ENCODE results near the gene LRRK1. TPM values are rescaled to one million over a fixed set of nuclear protein-coding genes. Genes with fewer than 3 reads are reported as not detected.

The LRRK1 gene
- total RNA-seq, 2 experiments from 2014 or later: 0.20 to 0.60 TPM

DNA sequence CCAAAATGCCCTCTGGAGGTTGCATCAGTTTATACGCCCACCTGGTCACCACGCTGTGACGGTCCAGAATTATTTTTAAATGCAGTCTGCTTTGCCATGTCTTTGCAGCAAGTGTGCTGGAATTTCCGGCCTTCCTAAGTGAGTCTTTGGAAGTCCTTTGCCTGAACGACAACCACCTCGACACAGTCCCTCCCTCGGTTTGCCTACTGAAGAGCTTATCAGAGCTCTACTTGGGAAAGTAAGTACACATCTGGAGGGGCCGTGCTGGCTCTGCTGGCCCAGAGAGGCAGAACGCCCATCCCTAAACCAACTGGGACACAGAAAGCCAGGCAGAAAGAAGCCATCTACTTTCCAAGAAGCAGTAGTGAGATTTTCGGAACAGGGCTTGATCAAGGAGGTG lies 101.8 kb downstream of the LRRK1 start:
- no peaks in the 10 kb centered on the region for H3K9me3 Mint-ChIP-seq
- no peaks in the 10 kb centered on the region for H3K36me3 Mint-ChIP-seq (ENCODE audit: low read depth)
- H3K27ac Mint-ChIP-seq: no peak overlapping the region
- H3K4me3 Mint-ChIP-seq: no peak overlapping the region
- no peaks in the 10 kb centered on the region for H3K27me3 Mint-ChIP-seq (ENCODE audit: low read depth)
- CTCF ChIA-PET: interaction anchor here (0.5 to 3.8 kb wide), 6 partner anchors 9 to 254 kb away, joined by 3 to 30 read pairs (median 4); no protein-coding TSS in a partner anchor
- no peaks in the 10 kb centered on the region for H3K4me1 Mint-ChIP-seq (ENCODE audit: low read depth)
- no peak for DNase-seq
- intact Hi-C loops (cut with micrococcal nuclease): no loop called here

GRCh38 chr15:101022306-101022705 lies 103.1 kb downstream of the LRRK1 start:
- H3K9me3 Mint-ChIP-seq: no peaks in the 10 kb centered on the region
- no peaks in the 10 kb centered on the region for H3K36me3 Mint-ChIP-seq (ENCODE audit: low read depth)
- no peak for DNase-seq
- intact Hi-C loops (cut with micrococcal nuclease): no loop called here
- no peaks in the 10 kb centered on the region for H3K4me1 Mint-ChIP-seq (ENCODE audit: low read depth)
- no peak overlapping the region for H3K4me3 Mint-ChIP-seq
- H3K27me3 Mint-ChIP-seq (ENCODE audit: low read depth): no peaks in the 10 kb centered on the region
- H3K27ac Mint-ChIP-seq: no peak overlapping the region
- CTCF ChIA-PET: interaction anchor here (0.6 to 2.5 kb wide), 5 partner anchors 11 to 415 kb away, joined by 3 to 8 read pairs (median 3); no protein-coding TSS in a partner anchor

DNA sequence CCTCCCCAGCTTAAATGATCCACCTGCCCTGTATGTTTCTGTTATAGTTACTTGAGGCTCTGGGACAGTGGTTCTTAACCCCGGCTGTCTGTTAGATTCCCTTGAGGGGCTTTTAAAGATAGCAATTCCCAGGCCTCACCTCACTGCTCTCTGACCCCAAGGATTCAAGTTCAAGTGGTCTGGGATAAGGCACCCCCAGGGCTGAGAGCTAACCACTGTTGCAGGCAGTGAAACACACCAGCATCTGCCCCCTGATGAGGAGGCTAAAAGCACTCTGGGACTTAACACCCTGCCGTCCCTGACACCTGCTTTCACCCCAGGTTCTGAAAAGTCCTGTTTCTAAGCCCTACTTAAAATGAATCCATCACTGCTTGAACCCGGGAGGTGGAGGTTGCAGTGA lies 103.7 kb downstream of the LRRK1 start:
- Mint-ChIP-seq H3K4me1 (ENCODE audit: low read depth) (no peaks in the 10 kb centered on the region), H3K27ac (no peak overlapping the region), H3K36me3 (ENCODE audit: low read depth) (no peaks in the 10 kb centered on the region), H3K4me3 (no peak overlapping the region), H3K9me3 (no peaks in the 10 kb centered on the region), H3K27me3 (ENCODE audit: low read depth) (no peaks in the 10 kb centered on the region)
- intact Hi-C loops (cut with micrococcal nuclease): no loop called here
- CTCF ChIA-PET: interaction anchor here (1.5 to 2.5 kb wide), 3 partner anchors 14 to 236 kb away, joined by 3 to 8 read pairs (median 4); no protein-coding TSS in a partner anchor
- no peak for DNase-seq

DNA sequence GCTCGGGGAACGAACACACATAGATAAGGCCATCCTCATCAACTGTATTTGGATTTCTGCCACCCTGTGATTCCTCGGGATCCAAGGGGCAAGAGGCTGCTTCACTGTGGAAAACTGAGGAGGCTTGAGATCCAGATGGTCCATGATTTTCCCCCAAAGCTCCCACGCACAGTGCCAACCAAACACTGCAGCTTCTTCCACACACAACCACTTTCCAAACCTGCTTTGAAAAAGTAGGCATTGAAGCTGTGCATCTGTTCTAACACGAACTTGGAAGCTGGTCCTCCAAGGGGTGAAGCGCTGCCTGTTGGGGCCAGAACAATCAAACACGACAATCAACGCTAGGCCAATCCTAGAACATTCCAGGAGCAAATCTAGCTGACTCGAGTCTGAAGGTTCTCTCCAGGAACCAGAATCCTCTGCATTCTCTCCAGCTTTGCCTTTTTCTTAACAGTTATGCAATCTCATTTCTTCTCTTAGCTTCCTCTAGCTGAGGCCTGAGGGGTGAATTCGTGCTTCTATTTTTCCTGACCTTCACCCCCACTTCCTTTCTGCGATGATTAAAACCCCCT lies 104.4 kb downstream of the LRRK1 start:
- no peaks in the 10 kb centered on the region for H3K4me1 Mint-ChIP-seq (ENCODE audit: low read depth)
- no peak for DNase-seq
- no peak overlapping the region for H3K4me3 Mint-ChIP-seq
- no peaks in the 10 kb centered on the region for H3K36me3 Mint-ChIP-seq (ENCODE audit: low read depth)
- CTCF ChIA-PET: interaction anchor here (0.5 to 2.5 kb wide), 4 partner anchors 8 to 91 kb away, joined by 3 to 8 read pairs (median 4); no protein-coding TSS in a partner anchor
- no peaks in the 10 kb centered on the region for H3K9me3 Mint-ChIP-seq
- H3K27me3 Mint-ChIP-seq (ENCODE audit: low read depth): no peaks in the 10 kb centered on the region
- H3K27ac Mint-ChIP-seq: no peak overlapping the region
- intact Hi-C loops (cut with micrococcal nuclease): no loop called here

DNA sequence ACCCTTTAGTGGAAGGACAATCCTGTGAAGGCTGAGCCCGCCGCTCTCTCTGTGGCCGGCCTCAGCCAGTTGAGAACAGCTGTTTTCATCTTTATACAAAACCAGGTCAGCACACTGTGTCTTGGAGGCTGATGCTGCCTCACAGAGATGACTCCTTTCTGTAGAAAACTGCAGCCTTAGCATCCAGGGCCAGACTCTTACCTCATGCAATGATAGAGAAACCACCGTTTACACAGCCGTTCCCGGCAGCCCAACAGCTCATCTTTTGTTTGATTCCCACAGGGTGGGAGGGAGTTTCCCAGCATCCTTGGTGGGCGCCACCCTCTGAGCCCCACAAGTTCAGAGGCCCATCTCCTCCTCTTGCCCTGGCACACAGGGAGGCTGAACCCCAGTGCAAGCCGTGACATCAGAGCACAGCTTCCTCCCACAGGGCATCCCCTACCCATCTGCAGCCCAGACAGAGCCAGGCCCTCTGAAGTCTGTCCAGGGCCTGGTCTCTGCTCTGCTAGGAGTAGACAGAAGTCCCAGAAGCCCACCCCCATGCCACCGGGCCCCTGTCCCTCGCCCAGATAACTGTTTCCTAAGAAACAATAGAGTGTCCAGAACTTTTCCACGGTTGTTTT lies 105.0 kb downstream of the LRRK1 start:
- Mint-ChIP-seq H3K27me3 (ENCODE audit: low read depth) (peaks cover under 1% of the 10 kb centered on the region), H3K4me3 (no peak overlapping the region), H3K36me3 (ENCODE audit: low read depth) (no peaks in the 10 kb centered on the region), H3K27ac (no peak overlapping the region), H3K9me3 (no peaks in the 10 kb centered on the region), H3K4me1 (ENCODE audit: low read depth) (no peaks in the 10 kb centered on the region)
- intact Hi-C loops (cut with micrococcal nuclease): no loop called here
- DNase-seq: no peak
- CTCF ChIA-PET: interaction anchor here (0.5 to 2.5 kb wide), 4 partner anchors 8 to 68 kb away, joined by 3 to 8 read pairs (median 5); no protein-coding TSS in a partner anchor

- H3K9me3 Mint-ChIP-seq: no peaks in the 10 kb centered on the region
- intact Hi-C loops (cut with micrococcal nuclease): no loop called here
- CTCF ChIA-PET: interaction anchor here (0.6 to 2.5 kb wide), 3 partner anchors 9 to 69 kb away, joined by 4 to 8 read pairs (median 6); no protein-coding TSS in a partner anchor
- no peak for DNase-seq
- no peak overlapping the region for H3K4me3 Mint-ChIP-seq
- no peaks in the 10 kb centered on the region for H3K36me3 Mint-ChIP-seq (ENCODE audit: low read depth)
- no peaks in the 10 kb centered on the region for H3K4me1 Mint-ChIP-seq (ENCODE audit: low read depth)
- peaks cover 2% of the 10 kb centered on the region for H3K27me3 Mint-ChIP-seq (ENCODE audit: low read depth)
- no peak overlapping the region for H3K27ac Mint-ChIP-seq
These were observed 105.7 kb downstream of the LRRK1 start for GRCh38 chr15:101024706-101025500.

- intact Hi-C loops (cut with micrococcal nuclease): no loop called here
- no peaks in the 10 kb centered on the region for H3K4me1 Mint-ChIP-seq (ENCODE audit: low read depth)
- CTCF ChIA-PET: no interaction called here
- peaks cover 4% of the 10 kb centered on the region for H3K27me3 Mint-ChIP-seq (ENCODE audit: low read depth)
- no peak overlapping the region for H3K4me3 Mint-ChIP-seq
- no peaks in the 10 kb centered on the region for H3K36me3 Mint-ChIP-seq (ENCODE audit: low read depth)
- no peak overlapping the region for H3K27ac Mint-ChIP-seq
- H3K9me3 Mint-ChIP-seq: no peaks in the 10 kb centered on the region
- no peak for DNase-seq
These were observed 106.3 kb downstream of the LRRK1 start for GRCh38 chr15:101025501-101025885.

DNA sequence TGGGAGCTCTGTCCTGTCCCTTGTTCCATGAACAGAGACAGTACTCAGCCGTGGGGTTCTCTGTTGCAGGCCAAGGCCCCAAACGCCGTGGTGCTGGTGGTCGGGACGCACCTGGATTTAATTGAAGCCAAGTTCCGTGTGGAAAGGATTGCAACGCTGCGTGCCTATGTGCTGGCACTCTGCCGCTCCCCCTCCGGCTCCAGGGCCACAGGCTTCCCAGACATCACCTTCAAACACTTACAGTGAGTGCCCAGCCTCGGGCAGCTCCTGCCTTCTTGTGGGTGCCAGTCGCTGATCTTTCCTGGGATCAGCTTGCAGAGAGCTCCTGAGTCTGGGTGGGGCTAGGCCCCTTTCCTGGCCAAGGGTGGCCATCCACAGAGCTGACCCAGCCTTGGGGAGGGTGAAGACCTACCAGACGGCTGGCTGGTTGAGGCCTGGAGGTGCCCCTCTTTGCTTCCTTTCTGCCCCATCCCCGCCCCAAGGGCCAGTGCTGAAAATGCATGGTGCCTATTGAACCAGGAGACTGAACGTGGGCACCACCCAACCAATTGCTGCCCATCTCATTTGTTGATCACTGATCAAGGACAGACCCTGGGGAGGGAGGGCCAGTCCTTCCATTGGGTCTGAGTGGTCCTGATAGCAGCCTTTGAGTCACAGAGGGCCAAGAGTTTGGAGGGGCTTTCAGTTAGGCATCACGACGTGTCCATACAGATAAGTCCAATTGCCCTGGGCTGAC lies 106.9 kb downstream of the LRRK1 start:
- Mint-ChIP-seq H3K4me3 (no peak overlapping the region), H3K4me1 (ENCODE audit: low read depth) (no peaks in the 10 kb centered on the region), H3K27ac (no peak overlapping the region), H3K36me3 (ENCODE audit: low read depth) (no peaks in the 10 kb centered on the region), H3K27me3 (ENCODE audit: low read depth) (peaks cover 4% of the 10 kb centered on the region), H3K9me3 (no peaks in the 10 kb centered on the region)
- no peak for DNase-seq
- intact Hi-C loops (cut with micrococcal nuclease): no loop called here
- CTCF ChIA-PET: no interaction called here

DNA sequence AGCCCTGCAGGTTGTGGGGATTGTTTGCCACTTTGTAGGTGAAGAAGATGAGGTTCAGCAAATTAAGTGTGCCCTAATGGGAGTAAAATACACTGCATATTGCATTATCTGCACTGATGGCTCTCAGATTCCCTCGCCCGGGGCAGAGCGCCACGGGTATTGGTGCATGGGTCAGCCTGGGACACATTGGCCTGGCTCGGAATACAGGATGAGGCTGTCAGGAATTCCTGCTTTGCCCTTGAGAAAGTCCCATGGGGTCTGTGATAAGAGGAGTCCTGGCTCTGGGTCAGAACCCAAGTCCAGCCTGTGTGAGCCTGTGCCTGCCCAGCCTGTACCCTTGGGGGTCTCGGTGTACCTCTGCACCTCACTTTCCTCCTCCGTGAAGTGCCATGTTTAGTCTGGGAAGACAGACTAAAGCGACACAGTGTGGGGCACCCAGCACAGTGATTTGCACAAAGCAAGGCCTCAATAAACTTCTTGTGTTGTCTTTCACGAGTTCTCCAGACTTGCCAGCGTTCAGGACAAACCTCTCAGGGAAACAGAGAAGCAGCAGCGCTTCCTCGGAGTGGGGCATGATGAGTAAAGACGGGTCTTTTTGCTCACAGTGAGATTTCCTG lies 107.6 kb downstream of the LRRK1 start:
- no peaks in the 10 kb centered on the region for H3K36me3 Mint-ChIP-seq (ENCODE audit: low read depth)
- H3K9me3 Mint-ChIP-seq: no peaks in the 10 kb centered on the region
- CTCF ChIA-PET: no interaction called here
- no peaks in the 10 kb centered on the region for H3K4me1 Mint-ChIP-seq (ENCODE audit: low read depth)
- DNase-seq: no peak
- intact Hi-C loops (cut with micrococcal nuclease): no loop called here
- no peak overlapping the region for H3K4me3 Mint-ChIP-seq
- H3K27me3 Mint-ChIP-seq (ENCODE audit: low read depth): peaks cover 4% of the 10 kb centered on the region
- H3K27ac Mint-ChIP-seq: no peak overlapping the region

DNA sequence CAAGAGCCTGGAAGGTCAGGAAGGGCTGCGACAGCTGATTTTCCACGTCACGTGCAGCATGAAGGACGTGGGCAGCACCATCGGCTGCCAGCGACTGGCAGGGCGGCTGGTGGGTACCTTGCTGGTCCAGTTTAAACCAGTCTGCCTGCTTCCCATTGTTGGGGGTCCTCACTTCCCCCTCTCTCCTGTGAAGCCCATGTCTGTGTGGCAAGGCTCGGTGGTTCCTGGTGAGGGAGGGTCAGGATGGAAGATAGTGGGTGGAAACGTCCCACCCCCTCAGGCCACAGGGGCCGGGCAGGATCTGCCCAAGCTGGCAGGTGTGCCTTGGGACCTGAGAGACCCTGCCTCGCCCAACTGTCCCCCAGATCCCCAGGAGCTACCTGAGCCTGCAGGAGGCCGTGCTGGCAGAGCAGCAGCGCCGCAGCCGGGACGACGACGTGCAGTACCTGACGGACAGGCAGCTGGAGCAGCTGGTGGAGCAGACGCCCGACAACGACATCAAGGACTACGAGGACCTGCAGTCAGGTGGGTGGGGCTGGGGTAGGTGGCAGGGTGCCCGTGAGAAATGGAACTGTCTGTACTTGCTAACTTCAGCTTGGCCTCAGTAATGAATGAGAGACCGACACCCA lies 108.2 kb downstream of the LRRK1 start:
- no peaks in the 10 kb centered on the region for H3K36me3 Mint-ChIP-seq (ENCODE audit: low read depth)
- H3K4me3 Mint-ChIP-seq: no peak overlapping the region
- no peak overlapping the region for H3K27ac Mint-ChIP-seq
- intact Hi-C loops (cut with micrococcal nuclease): no loop called here
- DNase-seq: no peak
- no peaks in the 10 kb centered on the region for H3K4me1 Mint-ChIP-seq (ENCODE audit: low read depth)
- H3K27me3 Mint-ChIP-seq (ENCODE audit: low read depth): peaks cover 4% of the 10 kb centered on the region
- H3K9me3 Mint-ChIP-seq: no peaks in the 10 kb centered on the region
- CTCF ChIA-PET: no interaction called here

- no peak overlapping the region for H3K4me3 Mint-ChIP-seq
- H3K4me1 Mint-ChIP-seq (ENCODE audit: low read depth): no peaks in the 10 kb centered on the region
- H3K9me3 Mint-ChIP-seq: no peaks in the 10 kb centered on the region
- intact Hi-C loops (cut with micrococcal nuclease): no loop called here
- H3K36me3 Mint-ChIP-seq (ENCODE audit: low read depth): no peaks in the 10 kb centered on the region
- CTCF ChIA-PET: no interaction called here
- no peak overlapping the region for H3K27ac Mint-ChIP-seq
- no peak for DNase-seq
- peaks cover 7% of the 10 kb centered on the region for H3K27me3 Mint-ChIP-seq (ENCODE audit: low read depth)
These were observed 108.8 kb downstream of the LRRK1 start for GRCh38 chr15:101027920-101028319.
